GM12878 (cell line): ENCODE data around the gene TBCD. TPM values are rescaled to one million over a fixed set of nuclear protein-coding genes. Genes with fewer than 3 reads are reported as not detected.
A peak's percentile ranks its signal among the peaks of the same experiment; 100 is the strongest.

Experiments
- BMI1 ChIP-seq: fragments of 450-650 bp; IDR thresholded peaks from 2 replicates; pipeline ENCODE4 v1.6.1; 2016; ENCODE audit warnings: mild to moderate bottlenecking, moderate library complexity, borderline replicate concordance
- BRCA1 ChIP-seq: IDR thresholded peaks from 2 replicates; pipeline ENCODE4 v1.6.1; 2011; ENCODE audit warnings: low read depth, low read length, improper control_type of control experiment
- HDGF ChIP-seq: fragments of 450-650 bp; IDR thresholded peaks from 2 replicates; pipeline ENCODE4 v1.6.1; 2016; ENCODE audit warnings: antibody characterized with exemption
- LARP7 ChIP-seq: fragments of 450-650 bp; IDR thresholded peaks from 2 replicates; pipeline ENCODE4 v1.6.1; 2017; ENCODE audit warnings: mild to moderate bottlenecking
- MTA3 ChIP-seq: IDR thresholded peaks from 2 replicates; pipeline ENCODE4 v1.6.1; 2012; ENCODE audit warnings: low read length, inconsistent platforms, borderline replicate concordance
- MYB ChIP-seq: fragments of 150-350 bp; IDR thresholded peaks from 2 replicates; pipeline ENCODE4 v1.6.1; 2014; ENCODE audit warnings: mild to moderate bottlenecking, low read depth, low read length, borderline replicate concordance
- PBX3 ChIP-seq: IDR thresholded peaks from 2 replicates; pipeline ENCODE4 v1.6.1; 2011; ENCODE audit warnings: mild to moderate bottlenecking, low read depth, low read length, moderate library complexity; ENCODE audit not compliant: insufficient replicate concordance
- POLR2A ChIP-seq: IDR thresholded peaks from 2 replicates; pipeline ENCODE4 v1.6.1; 2011; ENCODE audit warnings: low read depth, mild to moderate bottlenecking, low read length
- RUNX3 ChIP-seq: IDR thresholded peaks from 2 replicates; pipeline ENCODE4 v1.6.1; 2012; ENCODE audit warnings: low read length, inconsistent platforms
- SREBF2 ChIP-seq: IDR thresholded peaks from 2 replicates; pipeline ENCODE4 v1.6.1; 2012; ENCODE audit warnings: mild to moderate bottlenecking, low read length
- USF1 ChIP-seq: IDR thresholded peaks from 2 replicates; pipeline ENCODE4 v1.6.1; 2011; ENCODE audit warnings: borderline replicate concordance, low read depth, mild to moderate bottlenecking, moderate library complexity, mixed read lengths, low read length; ENCODE audit not compliant: insufficient read depth; ENCODE audit errors: extremely low read length
- ZBTB40 ChIP-seq: fragments of 450-650 bp; IDR thresholded peaks from 2 replicates; pipeline ENCODE4 v1.6.1; 2016; ENCODE audit warnings: mild to moderate bottlenecking, moderate library complexity, borderline replicate concordance
- ZNF384 ChIP-seq: IDR thresholded peaks from 2 replicates; pipeline ENCODE4 v1.6.1; 2012; ENCODE audit warnings: low read depth, mild to moderate bottlenecking, low read length, improper control_type of control experiment, borderline replicate concordance
- polyA plus RNA-seq, 11 experiments: library from polyadenylated mRNA; depleted of rRNA in 4 of 11; unstranded in 6 of 11; stranded (reverse) in 5 of 11; fragments of >200 nt; fragmentation: Nextera tagmentation in 4 of 11; fragmentation: Illumina TruSeq in 1 of 11; extraction: Ambion mirVana in 4 of 11; extraction: Trizol in 1 of 11; gene quantifications; 1 replicate in 1 of 11; 2 replicates in 10 of 11; pipeline versions ENCODE4 v1.2.1 to v1.2.3, GENCODE V29; 2011 to 2016; ENCODE audit warnings: inconsistent platforms in 2 of 11, missing spikeins in 2 of 11, low read depth in 1 of 11
- total RNA-seq, 4 experiments: library from RNA; depleted of rRNA in 3 of 4; stranded (reverse); fragments of >200 nt in 3 of 4; fragmentation: Illumina TruSeq in 1 of 4; extraction: Trizol in 1 of 4; gene quantifications; 2 replicates each; pipeline versions ENCODE4 v1.2.1 to v1.2.3, GENCODE V29; 2013 to 2021
- TF ChIP-seq, protein P1 (sequence below): fragments of 450-650 bp; formaldehyde crosslinking; IDR thresholded peaks from 2 replicates; pipeline ENCODE4 v1.4.0; 2020; ENCODE audit warnings: mild to moderate bottlenecking, moderate library complexity

Gene TBCD
- total and polyA plus RNA-seq, 10 of the 15 experiments (the other 5 are each of a cell fraction or from before 2014, with no cell fraction given): 10.3 to 114 (median 52.4) TPM

GRCh38 chr17:82859431-82860403, 107.9 kb downstream of the TBCD start (continued):
- TF ChIP-seq SREBF2 (no peak), PBX3 (no peak), MTA3 (no peak), BMI1 (no peak), HDGF (0 out of 2 replicates have a peak, but pooled peaks have one; percentile 64), MYB (peak; percentile 21; the same call in 1 of the 2 replicates), BRCA1 (no peak), USF1 (no peak), POLR2A (peak; percentile 67), RUNX3 (peak; percentile 71), ZNF384 (no peak), ZBTB40 (no peak), LARP7 (no peak)
- TF ChIP-seq, protein P1, sequence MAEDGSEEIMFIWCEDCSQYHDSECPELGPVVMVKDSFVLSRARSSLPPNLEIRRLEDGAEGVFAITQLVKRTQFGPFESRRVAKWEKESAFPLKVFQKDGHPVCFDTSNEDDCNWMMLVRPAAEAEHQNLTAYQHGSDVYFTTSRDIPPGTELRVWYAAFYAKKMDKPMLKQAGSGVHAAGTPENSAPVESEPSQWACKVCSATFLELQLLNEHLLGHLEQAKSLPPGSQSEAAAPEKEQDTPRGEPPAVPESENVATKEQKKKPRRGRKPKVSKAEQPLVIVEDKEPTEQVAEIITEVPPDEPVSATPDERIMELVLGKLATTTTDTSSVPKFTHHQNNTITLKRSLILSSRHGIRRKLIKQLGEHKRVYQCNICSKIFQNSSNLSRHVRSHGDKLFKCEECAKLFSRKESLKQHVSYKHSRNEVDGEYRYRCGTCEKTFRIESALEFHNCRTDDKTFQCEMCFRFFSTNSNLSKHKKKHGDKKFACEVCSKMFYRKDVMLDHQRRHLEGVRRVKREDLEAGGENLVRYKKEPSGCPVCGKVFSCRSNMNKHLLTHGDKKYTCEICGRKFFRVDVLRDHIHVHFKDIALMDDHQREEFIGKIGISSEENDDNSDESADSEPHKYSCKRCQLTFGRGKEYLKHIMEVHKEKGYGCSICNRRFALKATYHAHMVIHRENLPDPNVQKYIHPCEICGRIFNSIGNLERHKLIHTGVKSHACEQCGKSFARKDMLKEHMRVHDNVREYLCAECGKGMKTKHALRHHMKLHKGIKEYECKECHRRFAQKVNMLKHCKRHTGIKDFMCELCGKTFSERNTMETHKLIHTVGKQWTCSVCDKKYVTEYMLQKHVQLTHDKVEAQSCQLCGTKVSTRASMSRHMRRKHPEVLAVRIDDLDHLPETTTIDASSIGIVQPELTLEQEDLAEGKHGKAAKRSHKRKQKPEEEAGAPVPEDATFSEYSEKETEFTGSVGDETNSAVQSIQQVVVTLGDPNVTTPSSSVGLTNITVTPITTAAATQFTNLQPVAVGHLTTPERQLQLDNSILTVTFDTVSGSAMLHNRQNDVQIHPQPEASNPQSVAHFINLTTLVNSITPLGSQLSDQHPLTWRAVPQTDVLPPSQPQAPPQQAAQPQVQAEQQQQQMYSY (CRISPR knock-in tag): no peak
